SKM-1 (cell line): ENCODE results near the gene TYK2.
A peak's percentile ranks its signal among the peaks of the same experiment; 100 is the strongest.
"Not testable (repeated sequence)": the region's sequence is repeated elsewhere in the genome, so short reads cannot be mapped to it uniquely, and the experiment has no call there.

Source experiments
- DNase-seq: peaks from one replicate; lab custom pipeline; 2025; ENCODE audit not compliant: unreplicated experiment; lab: John Stamatoyannopoulos, UW

The TYK2 gene

DNA sequence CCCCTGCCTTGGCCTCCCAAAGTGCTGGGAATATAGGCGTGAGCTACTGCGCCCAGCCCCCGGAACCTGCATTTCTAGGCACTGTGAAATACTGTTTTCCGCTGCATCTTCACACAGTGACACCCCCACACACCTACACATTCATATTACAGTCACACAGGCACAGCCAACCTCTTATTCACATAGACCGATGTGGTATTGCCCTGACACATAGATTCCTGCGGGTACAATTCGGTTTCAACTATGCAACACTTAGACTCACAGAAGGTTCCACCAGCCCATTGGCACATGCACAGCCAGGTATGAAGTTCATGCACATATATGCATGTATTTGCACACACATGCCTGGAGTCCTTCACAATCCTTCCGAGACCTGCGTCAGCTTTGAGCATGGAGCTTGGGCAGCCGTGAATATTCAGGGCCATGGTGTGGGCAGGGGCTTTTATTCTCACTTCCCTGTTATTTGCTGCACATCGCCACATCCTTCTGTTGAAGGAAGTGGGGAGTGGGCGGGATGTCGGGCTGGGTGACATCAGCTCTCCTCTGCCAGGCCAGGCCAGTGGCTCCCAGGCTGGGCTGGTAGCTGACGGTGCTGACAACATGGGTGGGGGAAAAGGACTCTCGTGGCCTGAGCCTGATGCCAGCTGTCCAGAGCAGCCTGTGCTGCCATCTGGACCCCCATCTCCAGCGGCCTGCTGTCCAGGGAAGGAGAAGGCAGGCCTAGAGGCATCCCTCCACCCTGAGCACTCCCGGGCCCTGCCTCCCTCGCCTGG, 28.3 kb upstream of the TYK2 start:
- no peak for DNase-seq

- DNase-seq = no peak
Measured at GRCh38 chr19:10407096-10407495, 26.7 kb upstream of the TYK2 start.

- DNase-seq = no peak
Measured at GRCh38 chr19:10406191-10406590, 25.8 kb upstream of the TYK2 start.

- DNase-seq = no peak
Measured at GRCh38 chr19:10404888-10405820, 24.8 kb upstream of the TYK2 start.

GRCh38 chr19:10403137-10404021, 23.0 kb upstream of the TYK2 start, which contains the start of gene CDC37:
CDC37 (minus strand) TSS chr19:10403542; CDS start chr19:10403479, 63 bp downstream.
- DNase-seq = peak; percentile 86

GRCh38 chr19:10402441-10403038, 22.2 kb upstream of the TYK2 start:
- no peak for DNase-seq

DNA sequence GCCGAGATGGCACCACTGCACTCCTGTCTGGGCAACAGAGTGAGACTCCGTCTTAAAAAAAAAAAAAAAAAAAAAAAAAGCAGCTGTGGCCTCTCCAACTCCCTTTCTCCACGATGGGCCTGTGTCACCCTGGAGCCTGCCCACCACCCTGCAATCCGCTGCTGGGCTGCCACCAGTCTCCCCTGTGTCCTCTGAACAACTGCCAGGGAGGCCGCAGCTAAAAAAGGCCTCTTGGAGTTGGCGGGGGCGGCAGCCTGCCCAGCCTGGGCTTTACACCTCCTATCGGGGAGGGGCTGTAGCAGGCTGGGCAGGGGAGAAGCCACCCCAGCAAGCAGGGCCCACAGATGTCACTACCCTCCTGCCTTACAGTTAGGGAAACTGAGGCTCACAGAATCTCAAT, 19.5 kb upstream of the TYK2 start:
- DNase-seq = no peak

GRCh38 chr19:10399340-10399739, 19.0 kb upstream of the TYK2 start:
- DNase-seq = not testable (repeated sequence)

GRCh38 chr19:10398819-10399218, 18.4 kb upstream of the TYK2 start:
- no peak for DNase-seq

GRCh38 chr19:10395917-10396316, 15.5 kb upstream of the TYK2 start:
- DNase-seq = no peak

DNA sequence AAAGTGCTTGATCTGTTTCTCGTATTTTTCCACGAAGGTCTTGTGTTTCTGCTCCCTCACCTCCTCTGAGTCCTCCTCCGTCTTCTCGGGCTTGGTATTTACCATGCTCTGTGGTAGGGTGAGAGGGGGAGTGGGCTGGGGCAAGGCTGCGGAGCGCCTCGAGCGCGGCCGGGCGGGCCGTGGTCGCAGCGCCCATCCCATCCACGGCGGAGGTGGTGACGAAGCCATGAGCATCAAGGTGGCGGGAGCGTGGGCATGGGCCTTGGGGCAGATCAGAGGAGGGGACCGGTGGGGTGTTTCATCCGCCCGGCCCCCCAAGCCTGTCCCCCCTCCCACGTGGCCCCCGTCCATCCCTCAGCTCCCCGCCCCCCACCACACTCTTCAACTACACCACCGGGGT, 15.1 kb upstream of the TYK2 start:
- DNase-seq = no peak

DNA sequence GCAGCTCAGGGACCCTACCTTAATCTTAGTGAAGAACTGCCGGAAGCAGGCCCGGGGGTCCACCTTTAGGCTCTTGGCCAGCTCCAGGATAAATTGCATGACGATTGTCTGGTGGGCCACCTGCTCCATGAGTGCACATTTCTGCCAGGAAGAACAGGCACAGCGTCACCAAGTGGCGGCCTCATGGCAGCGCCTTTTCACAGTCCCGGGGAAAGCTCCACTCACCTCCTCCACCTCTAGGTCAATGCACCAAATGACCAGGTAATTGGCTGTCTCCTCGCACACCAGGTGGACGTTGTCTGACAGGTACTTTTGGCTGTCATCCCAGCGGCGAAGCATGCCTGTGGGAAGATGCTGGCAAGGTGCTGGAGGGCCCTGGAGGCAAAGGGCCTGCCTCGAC, 14.6 kb upstream of the TYK2 start:
- no peak for DNase-seq

GRCh38 chr19:10393137-10393536, 12.8 kb upstream of the TYK2 start:
- no peak for DNase-seq

GRCh38 chr19:10392120-10392519, 11.7 kb upstream of the TYK2 start:
- no peak for DNase-seq

DNA sequence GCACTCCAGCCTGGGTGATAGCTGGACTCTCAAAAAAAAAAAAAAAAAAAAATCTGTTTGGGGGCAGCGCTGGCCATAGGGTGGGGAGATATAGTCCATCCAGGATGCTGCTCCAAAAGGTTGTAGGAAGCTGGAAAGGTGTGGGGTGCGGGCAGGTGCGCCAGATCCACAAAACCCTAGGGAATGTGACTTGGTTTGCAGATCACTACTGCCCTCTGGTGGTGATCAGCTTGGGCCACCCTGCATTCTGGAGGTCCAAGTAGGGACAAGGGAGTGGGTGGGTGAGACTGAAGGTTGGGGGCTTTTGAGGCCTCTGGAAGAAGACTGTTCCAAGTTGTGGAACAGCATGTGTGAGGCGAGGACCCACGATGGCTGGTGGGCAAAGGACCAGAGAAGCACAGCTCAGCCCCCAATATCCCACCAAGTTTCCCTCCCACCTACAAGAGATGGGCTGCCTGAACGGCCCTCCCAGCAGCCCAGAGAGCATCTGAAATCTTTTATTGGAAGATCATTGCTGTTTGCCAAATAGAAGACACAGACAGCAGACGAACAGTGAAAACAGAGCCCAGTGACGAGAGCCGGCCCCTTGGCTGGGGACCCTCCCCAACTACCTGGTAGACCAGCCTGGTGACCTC, 10.4 kb upstream of the TYK2 start:
- DNase-seq = no peak

GRCh38 chr19:10389863-10390262, 9.5 kb upstream of the TYK2 start:
- DNase-seq = no peak

DNA sequence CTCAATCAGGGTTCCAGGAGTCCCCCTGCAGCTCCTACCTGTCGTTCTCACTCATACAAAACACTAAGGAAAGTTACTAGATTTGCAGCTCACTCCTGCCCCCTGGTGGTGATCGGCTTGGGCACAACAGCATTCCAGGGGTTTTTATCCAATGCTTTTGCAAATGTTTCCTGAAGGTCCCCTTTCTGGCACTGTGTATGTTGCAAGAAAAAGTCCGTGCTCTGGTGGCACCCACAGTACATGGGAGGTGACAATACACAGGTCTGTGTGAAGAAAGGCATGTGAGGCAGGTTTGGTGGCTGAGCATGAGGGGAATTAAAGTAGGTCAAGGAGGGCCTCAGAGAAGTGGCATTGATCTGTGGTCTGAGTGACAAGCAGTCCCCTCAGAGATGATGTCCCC, 8.6 kb upstream of the TYK2 start:
- DNase-seq = peak; percentile 54

- no peak for DNase-seq
Measured at GRCh38 chr19:10384580-10384979, 4.2 kb upstream of the TYK2 start.

GRCh38 chr19:10383223-10383499, 2.8 kb upstream of the TYK2 start:
- not testable (repeated sequence) for DNase-seq

GRCh38 chr19:10379880-10380312, 476 bp downstream of the TYK2 start:
- DNase-seq = no peak
